DND-41 (cell line): ENCODE data around the gene MND1.
A peak's percentile ranks its signal among the peaks of the same experiment; 100 is the strongest.

Source experiments
- ATAC-seq: fragments of 200-7000 bp; cut with Tn5 transposase; 3 replicates; pipeline ENCODE4 v1.9.1; 2021; ENCODE audit warnings: low read depth; ENCODE audit not compliant: insufficient read depth
- DNase-seq: peaks from one replicate; pipeline ENCODE4 v3.0.0-alpha.2; 2020
- H2AFZ ChIP-seq: 2 replicates; pipeline ENCODE4 v1.6.0; 2012; ENCODE audit warnings: low read depth, low read length
- H3K27ac ChIP-seq: 2 replicates; pipeline ENCODE4 v1.5.1; 2012; ENCODE audit warnings: low read length, inconsistent platforms
- H3K27me3 ChIP-seq: fragments of 200-600 bp; sonication (generic); 2 replicates; pipeline ENCODE4 v1.6.0; 2012; ENCODE audit warnings: low read length, mild to moderate bottlenecking, inconsistent platforms; ENCODE audit not compliant: insufficient read depth, poor library complexity
- H3K36me3 ChIP-seq: 2 replicates; pipeline ENCODE4 v1.5.1; 2012; ENCODE audit warnings: low read length, inconsistent platforms; ENCODE audit not compliant: insufficient read depth
- H3K4me1 ChIP-seq: 2 replicates; pipeline ENCODE4 v1.5.1; 2012; ENCODE audit warnings: mild to moderate bottlenecking, low read length; ENCODE audit not compliant: insufficient read depth
- H3K4me2 ChIP-seq: 2 replicates; pipeline ENCODE4 v1.6.0; 2012; ENCODE audit warnings: mild to moderate bottlenecking, moderate library complexity, low read length, inconsistent platforms; ENCODE audit not compliant: insufficient read depth
- H3K4me3 ChIP-seq, 2 experiments: fragments of 200-600 bp in 1 of 2; shearing (Covaris generic) in 1 of 2; 2 replicates each; pipeline ENCODE4 v1.5.1; 2012 to 2016; ENCODE audit warnings: inconsistent platforms in 2 of 2, low read length in 2 of 2, mild to moderate bottlenecking in 2 of 2, low read depth in 1 of 2, moderate library complexity in 1 of 2
- H3K79me2 ChIP-seq: 2 replicates; pipeline ENCODE4 v1.6.0; 2012; ENCODE audit warnings: low read length, inconsistent platforms; ENCODE audit not compliant: insufficient read depth
- H3K9ac ChIP-seq: 2 replicates; pipeline ENCODE4 v1.6.0; 2012; ENCODE audit warnings: low read depth, mild to moderate bottlenecking, inconsistent platforms, low read length, moderate library complexity
- H3K9me3 ChIP-seq: 2 replicates; pipeline ENCODE4 v1.5.1; 2012; ENCODE audit warnings: low read length, moderate library complexity, mild to moderate bottlenecking, inconsistent platforms; ENCODE audit not compliant: insufficient read depth, severe bottlenecking
- H4K20me1 ChIP-seq: 2 replicates; pipeline ENCODE4 v1.6.0; 2012; ENCODE audit warnings: low read length; ENCODE audit not compliant: insufficient read depth
- EZH2 ChIP-seq: IDR thresholded peaks from 3 replicates; pipeline ENCODE4 v1.6.1; 2012; ENCODE audit warnings: borderline replicate concordance, low read depth, mild to moderate bottlenecking, moderate library complexity, low read length, inconsistent platforms; ENCODE audit not compliant: severe bottlenecking
- TF ChIP-seq, protein P1 (sequence below): IDR thresholded peaks from 2 replicates; pipeline ENCODE4 v1.5.1; 2012; ENCODE audit warnings: borderline replicate concordance, low read length, moderate library complexity, mild to moderate bottlenecking; ENCODE audit not compliant: poor library complexity, severe bottlenecking; ENCODE audit errors: extremely low read depth

Gene MND1

GRCh38 chr4:153399358-153399757, 54.9 kb downstream of the MND1 start:
- peaks cover 10% of the 10 kb centered on the region; the same call in 1 of the 2 replicates for H3K79me2 ChIP-seq
- H3K36me3 ChIP-seq, result peaks cover 83% of the 10 kb centered on the region
- no peaks in the 10 kb centered on the region for H3K9me3 ChIP-seq
- H3K27me3 ChIP-seq, result no peaks in the 10 kb centered on the region
- no peak overlapping the region for H3K4me3 ChIP-seq
- H2AFZ ChIP-seq, result no peak overlapping the region
- no peak overlapping the region for H3K4me2 ChIP-seq
- H4K20me1 ChIP-seq, result no peaks in the 10 kb centered on the region
- H3K27ac ChIP-seq, result 0 out of 2 replicates have a peak overlapping the region, but pooled peaks have one; percentile 32
- DNase-seq (no peak), ATAC-seq (no peak)
- no peak for TF ChIP-seq EZH2
- TF ChIP-seq, protein P1, sequence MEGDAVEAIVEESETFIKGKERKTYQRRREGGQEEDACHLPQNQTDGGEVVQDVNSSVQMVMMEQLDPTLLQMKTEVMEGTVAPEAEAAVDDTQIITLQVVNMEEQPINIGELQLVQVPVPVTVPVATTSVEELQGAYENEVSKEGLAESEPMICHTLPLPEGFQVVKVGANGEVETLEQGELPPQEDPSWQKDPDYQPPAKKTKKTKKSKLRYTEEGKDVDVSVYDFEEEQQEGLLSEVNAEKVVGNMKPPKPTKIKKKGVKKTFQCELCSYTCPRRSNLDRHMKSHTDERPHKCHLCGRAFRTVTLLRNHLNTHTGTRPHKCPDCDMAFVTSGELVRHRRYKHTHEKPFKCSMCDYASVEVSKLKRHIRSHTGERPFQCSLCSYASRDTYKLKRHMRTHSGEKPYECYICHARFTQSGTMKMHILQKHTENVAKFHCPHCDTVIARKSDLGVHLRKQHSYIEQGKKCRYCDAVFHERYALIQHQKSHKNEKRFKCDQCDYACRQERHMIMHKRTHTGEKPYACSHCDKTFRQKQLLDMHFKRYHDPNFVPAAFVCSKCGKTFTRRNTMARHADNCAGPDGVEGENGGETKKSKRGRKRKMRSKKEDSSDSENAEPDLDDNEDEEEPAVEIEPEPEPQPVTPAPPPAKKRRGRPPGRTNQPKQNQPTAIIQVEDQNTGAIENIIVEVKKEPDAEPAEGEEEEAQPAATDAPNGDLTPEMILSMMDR, result no peak
- no peak overlapping the region for H3K9ac ChIP-seq
- no peaks in the 10 kb centered on the region for H3K4me1 ChIP-seq

DNA sequence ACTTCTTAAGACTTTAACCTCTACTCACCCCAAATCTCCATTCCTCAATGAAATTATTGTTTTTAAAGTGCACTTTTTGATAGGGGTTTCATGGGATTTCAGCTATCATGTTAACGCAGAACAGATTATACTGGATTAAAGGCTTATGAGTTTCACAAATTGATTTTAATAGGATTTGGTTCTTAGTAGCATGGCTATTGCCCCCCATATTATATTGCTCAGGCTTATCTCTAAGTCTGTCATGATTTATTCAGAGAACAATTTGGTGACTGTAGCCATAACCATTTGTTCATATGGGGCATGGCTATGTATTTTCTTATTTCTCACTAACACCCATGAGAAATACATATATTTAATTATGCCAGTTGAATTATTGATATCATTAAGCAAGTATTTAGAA, 57.0 kb downstream of the MND1 start:
- Histone ChIP-seq H3K36me3 (peaks cover 85% of the 10 kb centered on the region), H3K4me2 (no peak overlapping the region), H3K27me3 (no peaks in the 10 kb centered on the region), H3K4me3 (no peak overlapping the region), H2AFZ (no peak overlapping the region), H3K79me2 (peaks cover 11% of the 10 kb centered on the region; the same call in 1 of the 2 replicates), H3K9ac (no peak overlapping the region), H3K4me1 (no peaks in the 10 kb centered on the region), H3K27ac (no peak overlapping the region), H3K9me3 (no peaks in the 10 kb centered on the region), H4K20me1 (no peaks in the 10 kb centered on the region)
- DNase-seq (no peak), ATAC-seq (no peak)
- TF ChIP-seq, protein P1, result no peak
- no peak for TF ChIP-seq EZH2

GRCh38 chr4:153402366-153402765, 57.9 kb downstream of the MND1 start:
- Histone ChIP-seq H3K9ac (no peak overlapping the region), H3K4me2 (no peak overlapping the region), H3K9me3 (no peaks in the 10 kb centered on the region), H3K4me3 (no peak overlapping the region), H3K79me2 (peaks cover 11% of the 10 kb centered on the region; the same call in 1 of the 2 replicates), H3K36me3 (peaks cover 88% of the 10 kb centered on the region), H4K20me1 (no peaks in the 10 kb centered on the region), H3K4me1 (no peaks in the 10 kb centered on the region), H3K27me3 (no peaks in the 10 kb centered on the region), H3K27ac (no peak overlapping the region), H2AFZ (no peak overlapping the region)
- TF ChIP-seq, protein P1, result no peak
- TF ChIP-seq EZH2, result no peak
- DNase-seq, result no peak
- no peak for ATAC-seq

GRCh38 chr4:153403726-153404125, 59.2 kb downstream of the MND1 start:
- peaks cover 83% of the 10 kb centered on the region for H3K36me3 ChIP-seq

More at GRCh38 chr4:153403726-153404125, 59.2 kb downstream of the MND1 start:
- TF ChIP-seq, protein P1, result no peak
- no peak for TF ChIP-seq EZH2
- no peaks in the 10 kb centered on the region for H3K27me3 ChIP-seq
- no peak overlapping the region for H3K9ac ChIP-seq
- ATAC-seq (no peak), DNase-seq (no peak)
- no peak overlapping the region for H3K4me2 ChIP-seq
- H3K4me3 ChIP-seq, result no peak overlapping the region
- H4K20me1 ChIP-seq, result no peaks in the 10 kb centered on the region
- H2AFZ ChIP-seq, result no peak overlapping the region
- H3K9me3 ChIP-seq, result no peaks in the 10 kb centered on the region
- peak overlapping the region; percentile 49; the same call in 1 of the 2 replicates for H3K27ac ChIP-seq
- H3K4me1 ChIP-seq, result no peaks in the 10 kb centered on the region
- H3K79me2 ChIP-seq, result peaks cover 14% of the 10 kb centered on the region; the same call in 1 of the 2 replicates
